SU-DHL-6 (cell line): ENCODE results near the gene KDM1A.

Source experiments
- H2AFZ ChIP-seq: fragments of 200-600 bp; sonication (generic); 2 replicates; pipeline ENCODE4 v1.6.1; 2014; ENCODE audit warnings: low read depth, mild to moderate bottlenecking, moderate library complexity, mixed read lengths, antibody characterized with exemption, low read length; ENCODE audit not compliant: severe bottlenecking
- H3F3A ChIP-seq: fragments of 200-600 bp; shearing (Covaris generic); 2 replicates; pipeline ENCODE4 v1.6.0; 2016; ENCODE audit warnings: antibody characterized with exemption, mild to moderate bottlenecking; ENCODE audit not compliant: insufficient read depth
- H3K27ac ChIP-seq: fragments of 200-600 bp; sonication (generic); 2 replicates; pipeline ENCODE4 v1.5.1; 2016; ENCODE audit warnings: low read depth, mild to moderate bottlenecking, low read length, moderate library complexity, mixed read lengths
- H3K27me3 ChIP-seq: fragments of 200-600 bp; sonication (generic), shearing (Covaris generic); 2 replicates; pipeline ENCODE4 v1.6.0; 2014; ENCODE audit warnings: mild to moderate bottlenecking, low read length
- H3K36me3 ChIP-seq: fragments of 200-600 bp; sonication (generic); 2 replicates; pipeline ENCODE4 v1.6.1; 2014; ENCODE audit warnings: mild to moderate bottlenecking, low read length, mixed read lengths
- H3K4me2 ChIP-seq: fragments of 300-600, 200-600 bp; shearing (Covaris generic), sonication (generic); 2 replicates; pipeline ENCODE4 v1.6.0; 2014; ENCODE audit warnings: low read length, low read depth, mild to moderate bottlenecking; ENCODE audit not compliant: poor library complexity, severe bottlenecking
- H3K4me3 ChIP-seq: fragments of 200-600 bp; sonication (generic); 2 replicates; pipeline ENCODE4 v1.5.1; 2014; ENCODE audit warnings: antibody characterized with exemption, low read length, mild to moderate bottlenecking, mixed read lengths; ENCODE audit not compliant: insufficient read depth, poor library complexity, severe bottlenecking
- H3K79me2 ChIP-seq: fragments of 200-600 bp; sonication (generic); 2 replicates; pipeline ENCODE4 v1.6.1; 2014; ENCODE audit warnings: mild to moderate bottlenecking, low read length, moderate library complexity; ENCODE audit not compliant: insufficient read depth
- H3K9ac ChIP-seq: fragments of 200-600 bp; sonication (generic); 2 replicates; pipeline ENCODE4 v1.7.0; 2014; ENCODE audit warnings: mild to moderate bottlenecking, low read length
- H3K9me2 ChIP-seq: fragments of 200-600 bp; sonication (generic); replicated peaks from 2 replicates; pipeline ENCODE4 v1.6.1; 2014; ENCODE audit warnings: low read length; ENCODE audit not compliant: insufficient read depth
- H3K9me3 ChIP-seq: fragments of 200-600 bp; sonication (generic); 2 replicates; pipeline ENCODE4 v1.6.1; 2014; ENCODE audit warnings: low read length, mixed read lengths; ENCODE audit not compliant: insufficient read depth
- H4K20me1 ChIP-seq: fragments of 200-600 bp; sonication (generic); 2 replicates; pipeline ENCODE4 v1.6.1; 2014; ENCODE audit warnings: low read depth, mild to moderate bottlenecking, antibody characterized with exemption, low read length, moderate library complexity, mixed read lengths
- CTCF ChIP-seq: fragments of 200-600 bp; sonication (generic); IDR thresholded peaks from one replicate; pipeline ENCODE4 v1.5.1; 2017; ENCODE audit warnings: antibody characterized with exemption, mild to moderate bottlenecking, low read length, moderate library complexity; ENCODE audit not compliant: insufficient read depth, poor library complexity, severe bottlenecking
- EZH2phosphoT487 ChIP-seq: fragments of 200-600 bp; sonication (generic), shearing (Covaris generic); conservative IDR thresholded peaks from 2 replicates; pipeline ENCODE4 v1.6.1; 2018; ENCODE audit warnings: mild to moderate bottlenecking, antibody characterized with exemption, low read length, moderate library complexity, mixed read lengths

The KDM1A gene

GRCh38 chr1:23122796-23123195, 103.5 kb downstream of the KDM1A start:
- no peak overlapping the region for H2AFZ ChIP-seq
- no peak overlapping the region for H3K27ac ChIP-seq
- TF ChIP-seq EZH2phosphoT487: no peak
- TF ChIP-seq CTCF: no peak
- H3K9me2 ChIP-seq: no peaks in the 10 kb centered on the region
- no peak overlapping the region for H3K4me3 ChIP-seq
- H3K9me3 ChIP-seq: no peaks in the 10 kb centered on the region
- no peaks in the 10 kb centered on the region for H4K20me1 ChIP-seq
- H3F3A ChIP-seq: no peaks in the 10 kb centered on the region
- no peaks in the 10 kb centered on the region for H3K79me2 ChIP-seq
- H3K4me2 ChIP-seq: no peak overlapping the region
- H3K27me3 ChIP-seq: no peaks in the 10 kb centered on the region
- no peaks in the 10 kb centered on the region for H3K36me3 ChIP-seq
- no peak overlapping the region for H3K9ac ChIP-seq

- H3K4me3 ChIP-seq: no peak overlapping the region
- no peaks in the 10 kb centered on the region for H4K20me1 ChIP-seq
- no peaks in the 10 kb centered on the region for H3K9me3 ChIP-seq
- no peaks in the 10 kb centered on the region for H3K79me2 ChIP-seq
- H3F3A ChIP-seq: no peaks in the 10 kb centered on the region
- H3K4me2 ChIP-seq: no peak overlapping the region
- H3K27me3 ChIP-seq: no peaks in the 10 kb centered on the region
- H3K9ac ChIP-seq: no peak overlapping the region
- H3K36me3 ChIP-seq: no peaks in the 10 kb centered on the region
- no peak overlapping the region for H2AFZ ChIP-seq
- no peaks in the 10 kb centered on the region for H3K9me2 ChIP-seq
- no peak for TF ChIP-seq CTCF
- TF ChIP-seq EZH2phosphoT487: no peak
- H3K27ac ChIP-seq: no peak overlapping the region
Measured at GRCh38 chr1:23123528-23123927, 104.3 kb downstream of the KDM1A start.

- no peaks in the 10 kb centered on the region for H3K9me3 ChIP-seq
- H3K9me2 ChIP-seq: no peaks in the 10 kb centered on the region
- H3K27ac ChIP-seq: no peak overlapping the region
- no peaks in the 10 kb centered on the region for H4K20me1 ChIP-seq
- H3K4me2 ChIP-seq: no peak overlapping the region
- TF ChIP-seq CTCF: no peak
- TF ChIP-seq EZH2phosphoT487: no peak
- H3K36me3 ChIP-seq: no peaks in the 10 kb centered on the region
- H3K79me2 ChIP-seq: no peaks in the 10 kb centered on the region
- H3F3A ChIP-seq: no peaks in the 10 kb centered on the region
- no peak overlapping the region for H3K4me3 ChIP-seq
- no peak overlapping the region for H3K9ac ChIP-seq
- no peaks in the 10 kb centered on the region for H3K27me3 ChIP-seq
- H2AFZ ChIP-seq: no peak overlapping the region
Measured at GRCh38 chr1:23124259-23125026, 105.2 kb downstream of the KDM1A start.
